NCI-H1105 treated with DMSO at 0.1 percent for 48 hours (cell line): ENCODE data around the gene OSBPL3.

ENCODE experiments used
- DNase-seq: peaks from one replicate; lab custom pipeline; 2025; lab: John Stamatoyannopoulos, UW

OSBPL3 gene

GRCh38 chr7:24757353-24758275 is 222.4 kb downstream of the OSBPL3 start, which contains the start of gene GSDME:
TSS of gene GSDME (minus strand) at chr7:24757464. CDS start at chr7:24749774, 7,690 bp downstream.
- no peak for DNase-seq

GRCh38 chr7:24756545-24757352 is 223.2 kb downstream of the OSBPL3 start:
- DNase-seq, result peak; percentile 28

GRCh38 chr7:24755541-24756407 is 224.2 kb downstream of the OSBPL3 start:
- DNase-seq, result no peak

GRCh38 chr7:24754906-24755506 is 225.0 kb downstream of the OSBPL3 start:
- DNase-seq, result no peak

- no peak for DNase-seq
These were observed 227.7 kb downstream of the OSBPL3 start for GRCh38 chr7:24752073-24752800.

GRCh38 chr7:24751484-24751883 is 228.5 kb downstream of the OSBPL3 start:
- DNase-seq, result no peak

- no peak for DNase-seq
These were observed 229.4 kb downstream of the OSBPL3 start for GRCh38 chr7:24750441-24751055.

GRCh38 chr7:24748521-24748920 is 231.5 kb downstream of the OSBPL3 start:
- DNase-seq, result no peak
